Amniotic stem cell (primary cell): ENCODE data around the gene CIPC.
A peak's percentile ranks its signal among the peaks of the same experiment; 100 is the strongest.

Source experiments
- DNase-seq: peaks from one replicate; lab custom pipeline; 2025; lab: John Stamatoyannopoulos, UW

CIPC gene

DNA sequence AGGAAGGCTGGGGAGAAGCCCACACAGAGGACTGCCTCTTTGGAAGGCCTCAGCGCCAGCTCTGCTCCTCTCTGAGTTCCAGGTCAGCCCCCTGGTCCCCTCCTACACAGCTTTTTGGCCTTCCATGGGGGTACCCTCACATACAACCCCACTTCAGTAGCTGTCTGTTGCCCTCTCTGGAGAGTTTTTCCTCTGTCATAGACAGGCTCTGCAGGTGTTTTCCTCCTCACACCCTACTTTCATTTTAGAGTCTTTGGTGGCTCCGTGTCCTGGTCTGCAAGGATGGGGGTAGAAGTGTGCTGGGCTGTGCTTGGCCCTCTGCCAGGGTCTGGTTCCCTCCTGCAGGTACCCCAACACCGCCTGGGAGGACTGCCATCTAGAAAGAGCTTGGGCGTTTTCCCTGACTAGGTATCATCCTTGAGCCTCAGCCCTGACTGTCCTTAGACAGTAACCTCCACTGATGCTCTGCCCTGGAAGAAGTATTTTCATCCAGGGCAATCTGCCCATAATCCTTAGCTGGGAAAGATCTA is 28.5 kb downstream of the CIPC start:
- no peak for DNase-seq

DNA sequence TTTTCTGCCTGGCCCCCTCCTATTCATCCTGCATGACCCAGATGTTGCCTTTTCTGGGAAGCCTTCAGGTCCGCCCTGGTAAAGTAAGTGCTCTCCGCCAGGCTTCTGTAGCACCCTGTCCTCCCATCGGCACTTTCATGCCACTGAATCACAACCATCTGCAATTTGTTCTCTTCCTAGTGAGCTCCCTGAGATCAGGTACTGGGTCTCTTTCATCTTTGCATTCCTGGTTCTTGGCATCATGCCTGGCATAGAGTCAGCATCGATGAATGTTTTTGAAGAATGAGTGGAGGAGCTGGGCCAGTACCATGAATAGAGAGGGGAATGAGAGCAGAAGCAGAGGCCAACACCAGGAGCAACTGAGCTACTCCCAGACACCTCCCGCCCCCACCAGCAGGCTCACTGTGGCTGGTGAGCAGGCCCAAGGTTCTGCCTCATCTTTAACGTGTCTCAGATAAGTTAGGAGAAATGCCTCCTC is 30.4 kb downstream of the CIPC start:
- no peak for DNase-seq

DNA sequence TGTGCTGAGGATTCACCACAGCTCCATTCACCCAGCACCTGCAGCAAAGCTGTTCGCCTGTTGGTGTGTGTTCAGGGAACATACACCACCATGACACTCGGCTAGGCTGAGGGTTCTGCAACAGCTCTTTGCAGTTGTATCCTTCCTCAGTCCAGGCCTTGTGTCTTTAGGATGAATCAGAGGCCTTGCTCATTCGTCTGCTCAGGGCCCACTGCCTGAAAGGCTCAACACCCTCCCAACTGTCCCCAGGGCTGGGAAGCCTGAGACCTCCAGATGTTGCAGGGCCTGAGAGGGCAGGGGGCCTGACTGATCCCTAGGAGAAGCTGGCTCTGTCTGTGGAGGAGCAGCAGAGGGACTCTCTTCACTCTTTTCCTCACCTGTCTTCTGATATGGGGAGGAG is 32.3 kb downstream of the CIPC start:
- no peak for DNase-seq

DNA sequence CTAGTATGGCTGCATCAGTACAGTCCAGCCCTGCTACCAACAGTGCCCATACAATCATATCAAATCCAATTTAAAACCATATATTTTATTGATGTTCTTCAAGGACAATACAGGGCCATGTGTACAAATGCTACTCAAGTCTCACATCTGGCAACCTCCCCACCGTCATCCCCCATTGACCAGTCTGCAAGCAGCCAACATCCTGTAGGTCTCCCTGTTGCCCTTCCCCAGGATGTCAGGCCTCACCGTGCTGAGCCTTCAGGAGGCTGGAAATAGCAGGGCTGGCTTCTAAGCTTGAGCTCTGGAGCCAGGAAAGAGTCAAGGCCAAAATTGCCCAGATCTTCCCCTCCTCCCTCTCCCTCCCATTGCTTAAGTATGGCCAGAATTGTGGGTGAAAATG is 33.1 kb downstream of the CIPC start:
- no peak for DNase-seq

DNA sequence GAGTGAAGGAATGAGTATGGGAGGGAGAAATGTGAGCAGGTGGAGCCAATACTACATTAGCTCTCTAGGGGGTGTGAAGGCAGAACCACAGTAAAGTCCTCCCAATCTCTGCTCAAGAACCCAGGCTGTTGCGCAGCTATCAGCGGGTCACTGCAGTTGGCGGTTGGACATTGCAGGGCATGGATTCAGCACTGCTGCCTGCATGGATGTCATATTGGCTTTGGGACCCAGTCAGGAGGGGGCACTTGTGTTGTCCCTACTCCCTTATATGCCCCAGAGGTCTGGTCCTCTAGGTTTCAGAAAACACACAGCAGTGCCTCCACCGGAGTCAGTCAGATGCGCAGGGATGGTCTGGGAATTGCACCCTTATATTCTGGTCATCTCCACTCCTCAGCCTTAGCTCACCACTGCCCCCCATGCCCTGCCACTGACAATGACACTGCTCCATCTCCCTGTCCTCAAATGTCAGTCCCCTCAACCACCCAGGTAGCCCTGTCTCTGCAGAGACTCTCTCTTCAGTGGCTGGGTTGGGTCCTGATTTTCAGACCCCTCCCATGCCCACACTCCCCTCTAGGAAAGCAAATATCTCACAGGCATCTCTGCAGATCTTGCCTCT is 33.9 kb downstream of the CIPC start:
- no peak for DNase-seq

DNA sequence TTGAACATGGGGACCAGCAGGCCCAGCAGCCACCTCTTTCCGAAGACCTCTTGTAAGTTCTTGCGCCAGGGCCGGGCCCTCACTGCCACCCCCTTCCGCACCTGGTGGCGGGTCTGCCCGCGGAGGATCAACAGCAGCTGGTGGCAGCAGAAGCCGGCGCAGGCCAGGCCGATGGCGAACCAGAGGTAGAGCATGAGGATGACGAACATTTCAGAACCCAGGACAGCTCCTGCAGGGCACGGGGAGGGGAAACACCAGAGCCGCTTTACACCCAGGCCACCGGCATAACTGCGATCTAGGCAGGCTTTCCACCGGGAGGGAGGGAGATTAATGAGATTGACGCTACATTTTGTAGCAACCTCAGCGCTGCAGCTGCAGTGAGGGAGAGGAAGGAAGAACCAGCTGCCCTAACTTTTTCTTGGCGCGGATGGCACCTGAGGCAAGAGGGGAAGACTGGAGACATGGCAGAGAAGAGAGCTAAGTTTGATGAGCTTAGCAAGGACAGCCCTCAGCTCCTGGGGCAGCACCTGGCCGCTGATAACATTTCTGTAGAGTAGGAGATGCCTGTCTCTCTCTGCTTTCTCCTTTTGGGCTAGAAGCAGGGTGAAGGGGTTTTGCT is 35.8 kb downstream of the CIPC start:
- peak; percentile 39 for DNase-seq

DNA sequence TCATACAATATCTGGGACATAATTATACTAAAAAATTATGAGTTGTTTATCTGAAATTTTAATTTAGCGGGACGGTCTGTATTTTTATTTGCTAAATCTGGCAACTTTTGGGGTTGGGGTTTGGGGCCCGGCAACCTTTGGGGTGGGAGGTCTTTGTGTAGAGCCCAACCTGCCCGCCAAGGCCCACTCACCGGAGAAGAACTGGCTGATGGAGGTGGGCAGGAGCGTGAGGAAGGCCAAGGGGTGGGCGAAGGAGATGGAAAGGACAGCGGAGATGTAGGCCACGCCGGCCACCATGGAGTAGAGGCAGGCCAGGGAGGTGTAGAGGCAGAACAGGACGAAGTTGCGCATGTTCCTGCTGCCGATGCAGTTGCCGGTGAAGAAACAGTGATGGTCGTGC is 41.0 kb downstream of the CIPC start:
- DNase-seq, result no peak

DNA sequence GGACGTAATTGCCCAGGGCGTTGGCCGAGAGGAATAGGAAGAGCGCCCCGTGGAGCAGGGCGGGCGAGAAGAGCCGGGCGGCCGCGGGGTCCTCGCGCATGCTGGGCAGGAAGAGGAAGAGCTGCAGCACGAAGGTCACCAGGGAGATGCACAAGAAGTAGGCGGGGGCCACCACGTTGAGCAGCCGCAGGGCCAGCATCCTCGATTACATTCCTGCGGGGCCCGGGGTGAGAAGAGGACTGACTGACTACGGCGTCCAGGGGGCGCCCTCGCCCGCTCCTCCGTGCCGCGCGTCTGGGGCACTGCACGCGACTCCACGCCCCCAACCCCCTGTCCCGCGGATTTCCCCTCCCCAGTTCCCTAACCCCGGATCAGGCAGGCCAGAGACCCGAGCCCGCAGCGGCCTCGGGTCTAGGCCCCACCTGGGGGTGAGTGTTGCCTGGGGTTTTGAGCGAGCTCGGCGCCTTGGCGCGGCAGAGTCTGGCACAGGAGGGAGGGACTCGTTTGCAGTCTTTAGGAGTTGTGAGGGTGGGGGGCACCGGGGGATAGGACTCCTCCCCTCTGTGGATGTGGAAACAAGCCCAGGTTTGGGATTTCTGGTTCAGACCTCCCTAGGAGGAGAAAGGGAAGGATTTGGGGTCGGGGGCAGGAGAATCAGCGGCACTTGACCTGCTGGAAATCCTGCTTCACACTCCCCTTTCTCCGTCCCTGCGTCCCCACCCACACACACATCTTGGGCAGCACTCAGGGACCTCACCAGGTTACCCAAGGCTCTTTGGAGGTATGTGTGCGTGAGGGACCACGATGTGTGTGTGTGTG is 41.7 kb downstream of the CIPC start:
- DNase-seq, result no peak

DNA sequence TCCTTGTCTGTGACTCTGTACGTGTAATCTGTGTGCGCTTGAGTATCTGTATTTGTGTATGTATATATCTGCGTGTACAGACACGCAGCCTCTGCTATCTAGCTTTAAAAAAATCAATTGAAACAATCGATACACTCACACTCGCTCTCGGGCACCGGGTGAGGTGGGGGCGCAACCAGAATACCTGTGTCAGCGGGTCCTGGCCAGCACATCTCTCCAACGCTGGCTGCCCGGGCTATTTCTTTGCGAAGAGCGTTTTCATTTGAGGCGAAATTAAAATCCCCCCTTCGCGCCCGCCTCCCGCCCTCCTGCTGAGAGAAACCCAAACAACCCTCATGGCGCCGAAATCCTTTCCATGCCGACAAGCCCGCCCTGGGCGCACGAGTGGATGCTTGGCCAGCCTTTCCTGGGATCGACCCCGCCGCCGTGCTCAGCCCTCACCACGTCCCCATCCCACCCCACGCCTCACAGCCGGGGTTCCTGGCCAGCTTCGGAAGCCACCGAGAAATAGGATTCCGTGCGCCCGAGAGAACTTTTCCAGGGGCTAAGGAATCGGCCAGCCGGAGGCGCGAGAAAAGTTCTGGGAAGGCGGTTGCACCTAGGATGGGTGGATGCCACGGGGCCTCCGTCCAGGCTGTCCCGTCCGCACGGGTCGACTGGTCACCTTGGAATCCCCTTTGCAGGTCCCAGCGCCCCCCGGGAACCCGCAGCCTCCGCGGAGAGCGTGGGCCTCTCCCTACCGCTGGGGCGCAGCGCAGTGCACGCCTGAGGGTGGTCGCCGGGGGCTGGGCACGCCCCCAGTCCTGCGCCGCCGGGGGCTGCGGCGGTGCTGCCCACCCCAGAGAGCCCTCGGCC is 42.5 kb downstream of the CIPC start:
- no peak for DNase-seq

DNA sequence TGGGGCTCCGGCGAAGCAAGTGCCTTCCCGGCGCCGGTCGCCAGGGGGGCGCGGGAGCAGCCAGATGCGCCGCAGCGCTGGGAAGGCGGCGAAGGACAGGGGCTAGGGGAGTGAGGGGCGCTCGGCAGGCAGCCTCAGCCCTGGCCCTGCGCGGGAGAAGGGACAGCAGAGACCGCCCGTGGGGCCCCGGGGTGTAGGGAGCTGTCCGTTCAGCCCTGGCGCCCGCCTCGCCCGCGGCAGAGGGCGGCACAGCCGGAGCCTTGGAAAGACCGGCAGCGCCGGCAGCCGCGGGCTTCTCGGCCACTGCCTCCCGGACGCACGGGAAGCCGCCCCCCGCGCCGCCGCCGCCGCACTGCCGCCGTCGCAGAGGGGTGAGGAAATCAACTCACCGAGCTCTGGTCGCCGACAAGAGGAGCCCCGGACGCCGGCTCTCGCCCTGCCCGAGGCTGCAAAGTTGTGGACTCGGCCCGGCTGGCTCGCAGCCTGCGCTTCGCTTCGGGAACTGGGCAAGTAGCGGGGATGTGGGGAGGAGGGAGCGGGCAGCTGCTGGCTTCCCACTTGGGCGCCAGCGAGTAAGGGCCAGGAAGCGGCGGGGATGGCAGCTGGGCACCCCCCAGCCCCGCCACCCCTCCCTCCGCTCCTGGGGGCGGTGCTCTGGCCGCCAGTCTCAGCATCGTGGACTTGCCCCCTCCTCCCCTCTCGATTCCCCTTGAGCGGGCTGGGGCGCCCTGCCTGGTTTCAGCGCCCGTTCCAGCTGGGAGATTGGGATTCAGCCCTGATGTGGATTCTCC is 43.4 kb downstream of the CIPC start, which contains the start of gene ZDHHC22:
ZDHHC22 (minus strand) TSS at position 578 of the 791 bp plus-strand sequence. CDS start 2,053 bp downstream, outside the sequence.
- DNase-seq, result no peak

DNA sequence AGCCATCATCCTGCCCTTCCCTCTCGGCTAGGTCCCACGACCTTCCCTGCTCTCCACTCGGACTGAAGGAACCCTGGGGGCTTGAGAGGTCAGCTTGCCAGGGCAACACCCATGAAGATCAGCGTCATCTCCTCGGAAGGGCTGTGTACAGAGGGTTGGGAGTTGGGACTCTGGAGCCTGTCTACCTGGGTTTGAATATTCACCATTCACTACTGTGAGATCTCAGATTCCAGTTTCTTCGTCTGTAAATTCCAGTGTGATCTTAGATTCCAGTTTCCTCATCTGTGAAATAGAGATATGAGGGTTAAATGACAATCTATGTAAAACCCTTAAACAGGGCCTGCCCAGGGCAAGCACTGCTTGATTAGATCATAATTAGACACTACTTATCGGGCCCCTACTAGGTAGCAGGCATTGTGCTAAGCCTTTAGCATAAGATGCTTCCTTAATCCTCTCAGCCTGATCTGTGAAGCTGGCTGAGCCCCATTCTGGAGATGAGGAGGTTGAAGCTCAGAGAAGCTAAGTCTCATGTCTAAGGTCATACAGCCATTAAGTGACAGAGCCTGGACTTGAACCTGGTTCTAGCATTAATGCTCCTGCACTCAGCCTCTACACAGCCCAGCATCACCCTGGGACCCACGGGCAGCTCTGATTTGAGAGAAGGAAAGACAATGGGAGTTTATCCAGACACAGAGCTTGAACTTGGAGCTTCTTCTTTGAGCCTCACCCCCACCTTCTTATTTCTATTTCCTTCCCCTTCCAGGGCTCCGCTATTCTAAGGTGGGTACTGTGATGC is 44.1 kb downstream of the CIPC start:
- no peak for DNase-seq

DNA sequence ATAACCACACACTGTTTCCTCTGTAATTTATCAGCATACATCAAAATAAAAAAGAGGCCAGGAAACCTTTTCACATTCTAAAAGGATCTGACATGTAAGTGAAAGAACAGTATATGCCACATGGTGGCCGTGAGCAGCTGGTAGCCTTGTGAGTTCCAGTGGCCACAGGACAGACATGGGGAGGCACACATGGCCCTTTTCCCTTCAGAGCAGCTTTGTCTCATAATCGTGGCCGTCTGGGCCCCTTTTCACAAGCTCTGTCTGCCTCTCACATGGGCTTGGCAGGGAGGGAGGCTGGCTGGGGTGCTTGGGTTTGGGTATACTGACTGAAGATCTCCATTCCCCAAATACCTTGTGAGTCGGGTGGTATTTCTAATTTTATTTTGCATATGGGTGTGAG is 45.0 kb downstream of the CIPC start:
- DNase-seq, result no peak

DNA sequence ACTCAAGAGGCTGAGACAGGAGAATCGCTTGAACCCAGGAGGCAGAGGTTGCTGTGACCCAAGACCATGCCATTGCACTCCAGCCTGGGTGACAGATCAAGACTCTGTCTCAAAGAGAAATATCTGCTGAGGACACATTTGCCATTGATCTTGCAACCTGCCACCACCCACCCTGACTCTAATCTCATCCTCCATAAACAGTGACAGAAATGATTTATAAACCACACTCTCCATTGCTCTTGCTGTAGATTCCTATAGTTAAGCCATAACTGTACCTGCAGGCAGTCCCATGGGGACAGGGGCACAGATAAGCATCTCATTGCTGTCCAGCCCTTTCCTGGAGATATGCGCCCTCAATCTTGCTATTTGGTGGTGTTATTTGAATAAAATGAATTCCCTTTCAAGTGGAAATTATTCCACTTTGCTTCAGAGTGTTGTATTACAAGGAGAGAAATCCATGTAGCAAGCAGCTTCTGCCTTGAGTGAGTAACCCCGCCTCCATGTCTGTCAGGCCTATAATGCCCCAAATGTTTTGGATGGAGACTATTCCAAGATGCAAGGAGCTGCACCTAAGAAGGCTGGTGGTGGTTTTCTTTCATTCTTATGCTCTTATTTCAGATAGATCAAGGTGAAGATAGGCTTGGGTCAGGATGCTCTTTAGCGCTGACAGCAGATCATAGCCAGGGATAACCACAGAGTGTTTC is 46.5 kb downstream of the CIPC start:
- DNase-seq, result no peak

DNA sequence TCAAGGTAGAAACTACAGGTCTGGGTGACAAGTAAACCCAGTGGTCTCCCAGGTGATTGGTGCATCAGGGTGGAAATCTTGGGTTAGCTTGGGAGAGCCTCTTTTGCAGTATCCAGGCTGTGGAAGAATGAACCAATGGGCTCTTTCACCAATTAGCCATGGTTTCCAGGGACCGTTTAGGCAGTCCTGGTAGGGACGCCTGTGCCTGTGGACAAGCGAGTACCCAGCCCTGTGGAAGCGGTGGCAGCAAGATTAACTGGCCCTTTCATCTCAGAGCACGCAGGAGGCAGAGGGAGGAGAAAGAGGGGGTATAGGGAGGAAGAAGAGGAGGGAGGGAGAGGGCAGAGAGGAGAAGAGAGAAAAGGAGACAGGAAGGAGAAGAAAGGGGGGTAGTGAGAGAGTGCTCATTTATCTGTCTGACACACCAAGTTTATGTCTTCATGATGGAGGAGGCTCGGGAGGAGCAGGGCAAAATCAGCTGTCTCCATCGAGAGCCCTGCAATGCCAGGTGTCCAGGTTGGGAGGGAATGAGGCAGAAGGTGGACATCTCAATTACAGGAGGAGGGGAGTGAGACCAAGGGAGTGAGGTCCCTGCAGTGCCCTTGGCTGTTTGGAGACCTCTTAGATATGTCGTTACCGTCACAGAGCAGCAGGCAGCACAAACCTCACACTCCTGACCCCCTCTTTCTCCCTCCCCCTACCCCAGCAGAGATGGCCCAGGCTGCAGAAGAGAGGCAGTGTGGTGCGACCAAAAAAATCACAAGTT is 48.1 kb downstream of the CIPC start:
- DNase-seq, result no peak

DNA sequence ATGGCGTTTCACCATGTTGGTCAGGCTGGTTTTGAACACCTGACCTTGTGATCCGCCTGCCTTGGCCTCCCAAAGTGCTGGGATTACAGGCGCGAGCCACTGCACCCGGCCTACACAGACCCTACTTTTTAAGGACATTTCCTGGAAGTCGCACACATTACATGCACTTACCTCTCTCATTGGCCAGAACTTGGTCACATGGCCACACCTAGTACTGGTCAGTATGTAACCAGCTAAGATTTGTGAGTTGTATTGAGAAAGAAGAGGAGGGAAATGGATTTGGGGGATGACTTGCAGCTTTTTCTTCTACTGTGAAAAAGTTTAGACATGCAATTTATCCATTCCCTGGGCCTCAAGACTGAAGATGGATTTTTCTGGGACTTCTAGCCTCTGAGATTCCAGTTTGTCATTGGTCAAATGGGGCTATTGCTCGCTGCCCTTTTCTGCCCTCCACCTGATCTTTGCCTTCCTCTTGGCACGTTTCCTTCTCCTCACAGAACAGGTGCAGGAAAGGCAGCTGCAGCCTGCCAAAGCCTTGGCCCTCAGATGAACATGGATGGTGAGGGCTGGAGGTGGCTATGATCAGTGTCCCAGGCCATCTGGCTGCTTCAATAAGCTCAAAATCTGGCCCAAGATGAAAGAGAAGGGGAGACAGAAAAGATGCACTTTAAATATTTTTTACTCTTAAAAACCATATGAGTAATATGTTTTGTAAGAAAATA is 50.6 kb downstream of the CIPC start:
- no peak for DNase-seq

DNA sequence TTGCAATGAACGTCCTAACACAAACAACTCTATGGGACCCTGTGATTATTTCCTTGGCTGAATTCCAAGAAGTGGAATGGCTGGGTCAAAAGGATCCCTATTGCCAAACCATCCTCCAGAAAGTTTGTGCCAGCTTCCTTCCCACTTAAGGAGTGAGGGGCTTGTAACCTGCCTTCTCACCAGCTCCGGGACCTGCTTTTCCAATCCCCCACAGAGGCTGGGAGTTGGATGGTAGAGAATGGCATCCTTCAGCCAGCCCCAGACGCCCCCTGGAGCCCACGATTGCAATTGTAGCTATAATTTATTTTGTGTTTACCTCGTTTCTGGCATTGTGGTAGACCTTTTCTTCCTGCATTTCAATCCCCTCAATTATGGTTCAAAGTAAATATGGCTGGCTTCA is 53.2 kb downstream of the CIPC start:
- no peak for DNase-seq

DNA sequence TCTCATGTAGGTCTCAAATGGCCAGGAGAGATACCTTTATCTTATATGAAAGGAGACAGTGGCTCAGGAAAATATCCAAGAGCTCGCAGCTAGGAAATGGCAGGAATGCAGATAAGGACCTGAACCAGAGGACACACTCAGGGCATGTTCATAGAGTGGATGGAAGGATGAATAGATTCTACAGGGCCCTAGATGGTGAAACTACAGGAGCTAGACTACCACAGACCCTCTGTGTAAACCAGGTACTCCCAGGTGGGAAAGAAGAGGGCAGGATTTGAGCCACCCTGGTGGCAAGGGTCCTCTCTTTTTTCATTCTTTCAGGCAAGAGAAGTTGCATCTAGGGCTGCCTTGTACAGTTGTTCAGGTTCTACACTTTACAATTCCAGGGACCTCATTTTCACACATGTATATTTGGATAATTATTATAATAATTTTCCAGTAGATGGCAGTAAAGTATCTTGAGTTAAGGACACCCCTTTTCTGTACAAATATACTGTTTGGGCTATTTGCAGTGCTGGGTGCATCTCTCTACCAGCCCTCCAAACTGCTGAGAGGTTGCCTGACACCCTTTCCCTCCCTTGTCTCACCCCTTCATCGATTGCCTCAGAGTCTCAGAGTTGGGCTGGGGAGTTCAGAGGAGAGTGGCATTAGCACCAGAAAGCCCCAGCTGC is 54.0 kb downstream of the CIPC start:
- no peak for DNase-seq

DNA sequence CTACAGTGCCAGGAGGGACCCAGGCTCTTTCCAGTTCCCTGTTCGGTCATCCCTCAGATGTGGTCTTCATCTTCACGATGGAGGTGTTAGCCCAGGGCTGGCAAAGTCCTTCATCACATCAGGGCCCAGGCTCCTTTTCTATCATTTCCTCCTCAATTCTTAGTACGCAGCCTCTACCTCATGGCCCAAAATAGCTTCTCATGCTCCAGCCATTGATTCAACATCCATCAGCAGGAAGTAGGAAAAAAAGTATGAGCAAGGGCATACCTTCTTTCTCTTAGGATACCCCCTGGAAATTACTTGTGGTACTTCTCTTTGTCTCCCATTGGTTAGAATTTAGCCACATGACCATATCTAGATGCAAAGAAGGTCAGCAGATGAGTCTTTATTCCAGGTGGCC is 55.7 kb downstream of the CIPC start:
- DNase-seq, result no peak
